ENCODE measurements around the gene C14orf119.
"Not testable (repeated sequence)": the region's sequence is repeated elsewhere in the genome, so short reads cannot be mapped to it uniquely, and the experiment has no call there.

The C14orf119 gene

GRCh38 chr14:23089498-23090253 is 5.6 kb upstream of the C14orf119 start:
- no peak for DNase-seq (ENCODE audit: low read depth)

GRCh38 chr14:23090254-23090636 is 5.1 kb upstream of the C14orf119 start:
- no peak for DNase-seq (ENCODE audit: low read depth)

DNA sequence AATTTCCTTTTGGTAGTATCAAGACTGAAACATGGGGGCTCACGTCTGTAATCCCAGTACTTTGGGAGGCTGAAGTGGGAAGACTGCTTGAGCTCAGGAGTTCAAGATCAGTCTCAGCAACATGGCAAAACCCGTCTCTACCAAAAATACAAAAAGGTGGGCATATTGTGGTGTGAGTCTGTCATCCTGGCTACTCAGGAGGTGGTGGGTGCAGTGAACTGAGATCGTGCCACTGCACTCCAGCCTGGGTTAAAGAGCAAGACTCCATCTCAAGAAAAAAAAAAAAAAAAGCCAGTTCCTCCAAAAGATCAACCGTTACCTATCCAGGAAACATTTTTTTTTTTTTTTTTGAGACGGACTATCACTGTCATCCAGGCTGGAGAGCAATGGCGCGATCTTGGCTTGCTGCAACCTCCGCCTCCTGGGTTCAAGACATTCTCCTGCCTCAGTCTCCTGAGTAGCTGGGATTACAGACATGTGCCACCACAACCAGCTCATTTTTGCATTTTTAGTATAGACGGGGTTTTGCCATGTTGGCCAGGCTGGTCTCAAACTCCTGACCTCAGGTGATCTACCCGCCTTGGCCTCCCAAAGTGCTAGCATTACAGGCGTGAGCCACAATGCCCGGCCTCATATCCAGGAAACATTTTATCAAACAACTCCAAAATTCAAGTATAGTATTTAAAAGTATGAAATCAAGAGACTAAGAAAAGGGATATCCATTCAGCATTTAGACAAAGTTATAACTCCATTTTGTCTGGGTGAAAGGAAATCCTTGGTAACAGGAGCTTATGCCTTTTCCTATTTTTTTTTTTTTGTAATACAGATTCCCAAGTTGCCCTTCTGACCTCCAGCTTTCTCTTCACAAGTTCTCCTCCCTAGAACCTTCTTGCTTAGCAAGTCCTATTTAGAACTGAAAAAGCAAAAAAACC is 3.7 kb upstream of the C14orf119 start:
- DNase-seq (ENCODE audit: low read depth), result no peak

- no peak for DNase-seq (ENCODE audit: low read depth)
Observed at GRCh38 chr14:23093104-23093503, 2.2 kb upstream of the C14orf119 start.

- DNase-seq (ENCODE audit: low read depth), result no peak
Observed at GRCh38 chr14:23093526-23093925, 1.8 kb upstream of the C14orf119 start.

DNA sequence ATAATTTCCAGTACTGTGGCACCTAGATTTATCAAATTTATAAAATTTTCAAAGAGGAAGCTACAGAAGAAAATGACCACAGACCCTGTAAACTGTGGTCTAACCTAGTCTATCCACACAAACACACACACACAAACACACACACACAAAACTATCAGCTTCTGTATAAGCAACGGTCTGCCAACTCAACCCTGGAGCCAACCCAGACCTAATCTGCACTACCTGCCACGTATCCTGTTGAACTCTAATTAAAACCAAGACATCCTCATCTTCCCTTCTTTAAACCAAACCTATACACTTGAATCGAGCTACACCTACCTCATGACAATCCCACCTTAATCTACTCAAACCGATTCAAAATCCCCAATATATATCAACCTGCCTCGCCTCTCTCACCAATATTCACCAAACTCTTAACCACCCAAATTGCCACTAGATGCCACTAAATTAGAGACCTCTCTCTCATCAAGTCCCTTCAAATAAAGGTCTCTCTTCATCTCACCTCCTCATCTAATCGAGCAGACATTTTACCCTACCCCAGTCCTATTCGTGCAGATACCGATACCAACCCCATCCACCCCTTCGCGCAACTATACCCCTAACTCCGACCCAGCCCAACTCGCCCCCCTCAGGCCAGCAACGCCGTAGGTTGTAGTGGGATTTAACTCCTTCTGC is 1.2 kb upstream of the C14orf119 start:
- no peak for DNase-seq (ENCODE audit: low read depth)

GRCh38 chr14:23094666-23095195 is 574 bp upstream of the C14orf119 start, which contains the start of gene ACIN1:
ACIN1 (minus strand) TSS chr14:23095136; CDS start chr14:23095112, 24 bp downstream.
- DNase-seq (ENCODE audit: low read depth), result no peak

DNA sequence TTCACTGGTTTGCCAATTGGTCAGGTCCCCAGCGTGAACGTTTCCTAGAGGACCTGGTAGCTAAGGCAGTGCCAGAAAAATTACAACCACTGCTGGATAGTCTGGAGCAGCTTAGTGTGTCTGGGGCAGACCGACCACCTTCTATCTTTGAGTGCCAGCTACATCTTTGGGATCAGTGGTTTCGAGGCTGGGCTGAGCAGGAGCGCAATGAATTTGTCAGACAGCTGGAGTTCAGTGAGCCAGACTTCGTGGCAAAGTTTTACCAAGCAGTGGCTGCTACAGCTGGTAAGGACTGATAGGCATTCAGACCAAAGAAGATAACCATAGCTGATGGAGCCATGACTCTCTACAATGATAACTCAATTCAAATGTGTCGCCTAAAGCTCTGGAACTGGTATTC is 2.5 kb downstream of the C14orf119 start:
- no peak for DNase-seq (ENCODE audit: low read depth)

- DNase-seq (ENCODE audit: low read depth), result no peak
Observed at GRCh38 chr14:23099212-23099861, 4.0 kb downstream of the C14orf119 start.

DNA sequence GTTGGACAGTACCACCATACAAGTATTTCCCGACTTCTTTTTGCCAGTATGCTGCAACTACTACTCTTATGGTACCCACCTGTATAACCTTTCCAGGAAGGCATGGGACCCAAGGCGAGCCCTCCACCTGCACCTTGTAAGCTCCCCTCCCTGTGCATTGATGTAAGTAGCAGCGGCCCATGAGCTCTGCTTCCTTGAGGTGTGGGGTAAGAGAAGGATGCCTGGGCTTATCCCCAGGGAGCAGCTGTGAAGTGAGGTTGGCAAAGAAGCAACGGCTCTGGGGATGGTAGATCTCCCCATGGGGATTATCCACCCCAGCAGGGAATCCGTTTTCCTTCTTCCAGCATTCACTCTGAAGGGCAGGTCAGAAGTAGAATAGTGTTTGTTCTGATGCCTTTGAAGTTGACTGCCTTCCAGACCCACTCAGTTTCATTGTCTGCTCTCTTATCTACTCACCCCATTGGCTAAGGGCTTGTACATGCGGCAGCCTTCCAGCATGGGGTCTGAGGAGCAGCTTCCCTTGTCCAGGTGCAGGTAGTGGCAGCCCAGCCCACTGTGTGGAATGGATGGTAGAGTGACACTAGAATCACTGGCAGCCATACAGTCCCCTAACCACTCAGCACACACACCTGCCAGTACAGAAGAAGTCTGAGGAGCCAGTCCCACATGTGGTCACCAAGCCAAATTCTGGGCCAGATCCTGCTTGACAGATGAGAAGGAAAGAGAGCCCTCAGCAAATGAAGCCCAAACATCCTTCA is 6.1 kb downstream of the C14orf119 start:
- no peak for DNase-seq (ENCODE audit: low read depth)

- DNase-seq (ENCODE audit: low read depth), result no peak
Observed at GRCh38 chr14:23101986-23102625, 6.8 kb downstream of the C14orf119 start.

GRCh38 chr14:23102801-23103200 is 7.5 kb downstream of the C14orf119 start:
- no peak for DNase-seq (ENCODE audit: low read depth)

DNA sequence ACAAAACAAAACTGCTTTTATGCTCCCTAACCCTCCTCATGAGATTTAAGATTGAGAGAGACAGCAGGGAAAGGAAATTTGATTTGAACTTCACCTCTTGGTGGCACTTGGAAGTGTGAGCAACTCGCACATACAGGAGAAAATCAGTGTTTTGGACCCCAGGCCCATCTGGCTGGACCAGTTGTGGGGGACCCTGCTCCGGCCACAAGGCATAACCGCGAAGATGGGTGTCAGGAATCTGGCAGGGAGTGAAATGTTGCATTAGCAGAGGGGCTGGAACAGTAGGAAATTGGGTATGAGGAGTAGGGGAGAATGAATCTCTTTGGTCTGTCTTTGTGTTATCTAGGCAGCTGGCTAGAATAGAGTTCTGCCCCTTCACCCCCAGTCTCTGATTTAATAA is 8.3 kb downstream of the C14orf119 start:
- DNase-seq (ENCODE audit: low read depth), result no peak

GRCh38 chr14:23104070-23104590 is 8.8 kb downstream of the C14orf119 start:
- no peak for DNase-seq (ENCODE audit: low read depth)

DNA sequence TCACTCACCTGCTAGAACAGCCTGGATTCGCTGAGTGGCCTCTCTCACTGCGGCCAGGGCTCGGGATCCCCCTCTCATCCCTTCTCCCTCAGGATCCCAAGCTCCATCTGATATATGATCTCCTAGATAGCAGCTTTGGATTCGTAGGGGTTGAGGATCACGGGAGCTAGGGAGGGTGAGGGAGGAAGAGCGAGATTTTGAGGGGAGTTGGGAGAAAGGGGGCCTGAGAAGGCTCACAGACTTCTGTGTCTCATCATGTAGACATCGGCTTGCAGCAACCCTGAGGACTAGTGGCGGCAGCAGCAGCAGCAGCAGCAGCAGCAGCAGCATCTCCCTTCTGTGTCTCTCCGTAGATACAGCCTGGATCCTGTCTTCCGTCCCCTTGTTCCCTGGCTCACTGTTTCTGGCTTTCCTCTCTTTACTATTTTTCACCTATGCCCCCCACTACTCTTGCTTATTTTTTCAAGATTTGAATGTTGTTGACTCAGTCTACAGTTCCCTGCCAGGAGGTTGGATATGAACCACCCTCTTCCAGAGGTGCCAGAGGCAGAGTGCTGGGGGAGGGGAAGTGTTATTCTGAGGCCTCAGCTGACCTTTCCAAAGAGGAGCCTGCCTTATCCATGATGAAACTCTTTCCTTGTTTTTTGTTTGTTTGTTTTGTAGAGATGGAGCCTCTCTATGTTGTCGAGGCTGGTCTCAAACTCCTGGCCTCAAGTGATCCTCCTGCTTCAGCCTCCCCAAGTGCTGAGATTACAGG is 9.5 kb downstream of the C14orf119 start, which contains the start of gene CIROP:
Gene CIROP, minus strand, starts transcription at position 399 of the 757 bp plus-strand sequence. Its CDS starts 69 bp downstream, at position 330.
- DNase-seq (ENCODE audit: low read depth), result no peak

- DNase-seq (ENCODE audit: low read depth), result no peak
Observed at GRCh38 chr14:23105348-23105824, 10.1 kb downstream of the C14orf119 start.

GRCh38 chr14:23106747-23107045 is 11.4 kb downstream of the C14orf119 start:
- no peak for DNase-seq (ENCODE audit: low read depth)

DNA sequence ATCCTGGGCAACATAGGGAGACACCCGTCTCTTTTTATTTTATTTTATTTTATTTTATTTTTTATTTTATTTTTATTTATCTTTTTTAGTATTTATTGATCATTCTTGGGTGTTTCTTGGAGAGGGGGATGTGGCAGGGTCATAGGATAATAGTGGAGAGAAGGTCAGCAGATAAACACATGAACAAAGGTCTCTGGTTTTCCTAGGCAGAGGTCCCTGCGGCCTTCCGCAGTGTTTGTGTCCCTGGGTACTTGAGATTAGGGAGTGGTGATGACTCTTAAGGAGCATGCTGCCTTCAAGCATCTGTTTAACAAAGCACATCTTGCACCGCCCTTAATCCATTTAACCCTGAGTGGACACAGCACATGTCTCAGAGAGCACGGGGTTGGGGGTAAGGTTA is 12.3 kb downstream of the C14orf119 start:
- DNase-seq (ENCODE audit: low read depth), result not testable (repeated sequence)

- DNase-seq (ENCODE audit: low read depth), result not testable (repeated sequence)
Observed at GRCh38 chr14:23108169-23108568, 12.9 kb downstream of the C14orf119 start.

Data from GM04503 (cell line).